H1 (cell line): ENCODE data around the gene STAC2.

ENCODE experiments used
- ASH2L ChIP-seq: fragments of 200-600, 300-600 bp; sonication (generic); IDR thresholded peaks from one replicate; pipeline ENCODE4 v1.7.1; 2017; ENCODE audit warnings: low read length
- CEBPB ChIP-seq: IDR thresholded peaks from 2 replicates; pipeline ENCODE4 v1.6.1; 2012; ENCODE audit warnings: low read depth, low read length
- CTCF ChIP-seq, 3 experiments: IDR thresholded peaks; 1 replicate in 2 of 3; 2 replicates in 1 of 3; pipeline versions ENCODE4 v1.5.1 to v1.6.1; 2011; ENCODE audit warnings: low read length in 3 of 3, mild to moderate bottlenecking in 3 of 3, inconsistent platforms in 2 of 3, low read depth in 1 of 3, moderate library complexity in 1 of 3; ENCODE audit not compliant: insufficient read depth in 1 of 3; ENCODE audit errors: control extremely low read depth in 1 of 3
- EZH2 ChIP-seq: fragments of 200-600 bp; sonication (generic); IDR thresholded peaks from 2 replicates; pipeline ENCODE4 v1.7.1; 2012; ENCODE audit warnings: low read depth, mild to moderate bottlenecking, moderate library complexity, low read length, inconsistent platforms; ENCODE audit not compliant: severe bottlenecking
- POLR2A ChIP-seq, 2 experiments: IDR thresholded peaks; 1 replicate in 1 of 2; 2 replicates in 1 of 2; pipeline ENCODE4 v1.6.1; 2011; ENCODE audit warnings: low read depth in 2 of 2, low read length in 2 of 2, mild to moderate bottlenecking in 2 of 2; ENCODE audit errors: control extremely low read depth in 1 of 2
- RAD21 ChIP-seq, 2 experiments: IDR thresholded peaks in 1 of 2; conservative IDR thresholded peaks in 1 of 2; 2 replicates each; pipeline ENCODE4 v1.6.1; 2011; ENCODE audit warnings: low read depth in 2 of 2, low read length in 2 of 2, improper control_type of control experiment in 1 of 2, inconsistent platforms in 1 of 2, mild to moderate bottlenecking in 1 of 2, moderate library complexity in 1 of 2
- TAF7 ChIP-seq: optimal IDR thresholded peaks from 2 replicates; pipeline ENCODE3; 2011; ENCODE audit warnings: low read depth, mild to moderate bottlenecking, inconsistent platforms, low read length, moderate library complexity, borderline replicate concordance
- YY1 ChIP-seq: IDR thresholded peaks from 2 replicates; pipeline ENCODE4 v1.6.1; 2011; ENCODE audit warnings: low read depth, mild to moderate bottlenecking, low read length
- ZNF274 ChIP-seq: IDR thresholded peaks from 2 replicates; pipeline ENCODE4 v1.7.0; 2012; ENCODE audit warnings: low read length, borderline replicate concordance; ENCODE audit errors: extremely low read depth
- TF ChIP-seq, protein P1 (sequence below): IDR thresholded peaks from 2 replicates; pipeline ENCODE4 v1.6.1; 2011; ENCODE audit warnings: low read length, improper control_type of control experiment

GRCh38 chr17:39204245-39204644 is 21.5 kb downstream of the STAC2 start:
- TF ChIP-seq POLR2A (IDR thresholded peaks at IDR 0.05; ENCODE audit: control extremely low read depth in 1 of 2, low read depth in 2 of 2, low read length in 2 of 2) (no peak), RAD21 (IDR thresholded peaks at IDR 0.05 in 1 of 2, conservative IDR thresholded peaks at IDR 0.05 in 1 of 2; ENCODE audit: low read depth in 2 of 2, low read length in 2 of 2) (no peak), ASH2L (no peak), YY1 (no peak), ZNF274 (no peak), CEBPB (no peak), CTCF (IDR thresholded peaks at IDR 0.05; ENCODE audit: control extremely low read depth in 1 of 3, insufficient read depth in 1 of 3, low read depth in 1 of 3, low read length in 3 of 3) (no peak), EZH2 (no peak), TAF7 (no peak)
- TF ChIP-seq, protein P1, sequence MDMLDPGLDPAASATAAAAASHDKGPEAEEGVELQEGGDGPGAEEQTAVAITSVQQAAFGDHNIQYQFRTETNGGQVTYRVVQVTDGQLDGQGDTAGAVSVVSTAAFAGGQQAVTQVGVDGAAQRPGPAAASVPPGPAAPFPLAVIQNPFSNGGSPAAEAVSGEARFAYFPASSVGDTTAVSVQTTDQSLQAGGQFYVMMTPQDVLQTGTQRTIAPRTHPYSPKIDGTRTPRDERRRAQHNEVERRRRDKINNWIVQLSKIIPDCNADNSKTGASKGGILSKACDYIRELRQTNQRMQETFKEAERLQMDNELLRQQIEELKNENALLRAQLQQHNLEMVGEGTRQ: no peak
